Measurements from ENCODE around the gene PABPC3. TPM values are rescaled to one million over a fixed set of nuclear protein-coding genes. Genes with fewer than 3 reads are reported as not detected.

PABPC3 gene
- total RNA-seq, 6 experiments from 2014 or later: 0.11 to 0.20 TPM; not detected in 4

GRCh38 chr13:25110956-25111584 lies 15.1 kb downstream of the PABPC3 start:
- Histone ChIP-seq H3K4me1 (no peaks in the 10 kb centered on the region), H3K27ac (no peak overlapping the region), H3K27me3 (no peaks in the 10 kb centered on the region), H3K9me3 (no peaks in the 10 kb centered on the region), H3K36me3 (no peaks in the 10 kb centered on the region), H3K4me3 (no peak overlapping the region)
- 50% methylated on average over 1 of the region's 1 CpG for WGBS (ENCODE audit: insufficient coverage, low coverage, low lambda C conversion rate, missing lambda C conversion rate)
- no peak for TF ChIP-seq POLR2A (IDR thresholded peaks at IDR 0.05)
- TF ChIP-seq, protein P1, sequence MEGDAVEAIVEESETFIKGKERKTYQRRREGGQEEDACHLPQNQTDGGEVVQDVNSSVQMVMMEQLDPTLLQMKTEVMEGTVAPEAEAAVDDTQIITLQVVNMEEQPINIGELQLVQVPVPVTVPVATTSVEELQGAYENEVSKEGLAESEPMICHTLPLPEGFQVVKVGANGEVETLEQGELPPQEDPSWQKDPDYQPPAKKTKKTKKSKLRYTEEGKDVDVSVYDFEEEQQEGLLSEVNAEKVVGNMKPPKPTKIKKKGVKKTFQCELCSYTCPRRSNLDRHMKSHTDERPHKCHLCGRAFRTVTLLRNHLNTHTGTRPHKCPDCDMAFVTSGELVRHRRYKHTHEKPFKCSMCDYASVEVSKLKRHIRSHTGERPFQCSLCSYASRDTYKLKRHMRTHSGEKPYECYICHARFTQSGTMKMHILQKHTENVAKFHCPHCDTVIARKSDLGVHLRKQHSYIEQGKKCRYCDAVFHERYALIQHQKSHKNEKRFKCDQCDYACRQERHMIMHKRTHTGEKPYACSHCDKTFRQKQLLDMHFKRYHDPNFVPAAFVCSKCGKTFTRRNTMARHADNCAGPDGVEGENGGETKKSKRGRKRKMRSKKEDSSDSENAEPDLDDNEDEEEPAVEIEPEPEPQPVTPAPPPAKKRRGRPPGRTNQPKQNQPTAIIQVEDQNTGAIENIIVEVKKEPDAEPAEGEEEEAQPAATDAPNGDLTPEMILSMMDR (IDR thresholded peaks at IDR 0.05): no peak
- DNase-seq (no peak), ATAC-seq (no peak)
- intact Hi-C loops (cut with DNase I): no loop called here

- ATAC-seq: no peak
- no peaks in the 10 kb centered on the region for H3K27me3 ChIP-seq
- no peaks in the 10 kb centered on the region for H3K9me3 ChIP-seq
- 50% methylated on average over 2 of the region's 2 CpGs for WGBS (ENCODE audit: insufficient coverage, low coverage, low lambda C conversion rate, missing lambda C conversion rate)
- H3K4me1 ChIP-seq: no peaks in the 10 kb centered on the region
- no peaks in the 10 kb centered on the region for H3K36me3 ChIP-seq
- no peak for DNase-seq
- intact Hi-C loops (cut with DNase I): no loop called here
- no peak overlapping the region for H3K27ac ChIP-seq
- no peak for TF ChIP-seq POLR2A (IDR thresholded peaks at IDR 0.05)
- no peak overlapping the region for H3K4me3 ChIP-seq
Measured at GRCh38 chr13:25111585-25111956, 15.6 kb downstream of the PABPC3 start.

DNA sequence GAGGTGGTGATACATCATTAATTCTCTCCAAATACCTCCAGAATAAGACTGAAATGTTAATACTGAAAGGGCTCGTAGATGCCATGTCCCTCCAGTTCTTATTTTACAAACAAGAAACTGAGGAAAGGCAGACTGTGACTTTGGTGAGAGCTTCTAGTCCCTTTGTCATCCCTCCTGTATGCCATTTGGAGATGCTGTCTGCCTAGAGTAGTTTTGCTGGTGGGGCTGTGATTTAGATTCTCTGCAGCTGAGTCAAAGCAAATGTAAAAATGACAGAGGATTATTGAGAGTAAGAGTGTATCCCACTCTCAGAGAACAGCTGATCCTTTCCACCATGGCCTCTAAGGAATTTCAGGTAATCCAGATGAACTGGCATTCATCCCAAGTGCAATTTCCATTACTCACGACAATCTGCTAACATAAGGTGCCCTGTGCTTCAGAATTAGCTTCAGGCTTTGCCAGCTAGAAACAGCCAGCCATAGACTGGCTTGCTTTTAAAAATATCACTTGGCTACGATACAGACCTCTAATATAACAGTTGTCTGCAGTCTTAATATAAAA lies 16.8 kb downstream of the PABPC3 start:
- 50% methylated on average over 3 of the region's 3 CpGs for WGBS (ENCODE audit: insufficient coverage, low coverage, low lambda C conversion rate, missing lambda C conversion rate)
- no peak for DNase-seq
- no peaks in the 10 kb centered on the region for H3K4me1 ChIP-seq
- no peaks in the 10 kb centered on the region for H3K36me3 ChIP-seq
- TF ChIP-seq, protein P1 (IDR thresholded peaks at IDR 0.05): no peak
- TF ChIP-seq POLR2A (IDR thresholded peaks at IDR 0.05): no peak
- ATAC-seq: no peak
- no peak overlapping the region for H3K27ac ChIP-seq
- no peak overlapping the region for H3K4me3 ChIP-seq
- H3K9me3 ChIP-seq: no peaks in the 10 kb centered on the region
- intact Hi-C loops (cut with DNase I): no loop called here
- no peaks in the 10 kb centered on the region for H3K27me3 ChIP-seq

DNA sequence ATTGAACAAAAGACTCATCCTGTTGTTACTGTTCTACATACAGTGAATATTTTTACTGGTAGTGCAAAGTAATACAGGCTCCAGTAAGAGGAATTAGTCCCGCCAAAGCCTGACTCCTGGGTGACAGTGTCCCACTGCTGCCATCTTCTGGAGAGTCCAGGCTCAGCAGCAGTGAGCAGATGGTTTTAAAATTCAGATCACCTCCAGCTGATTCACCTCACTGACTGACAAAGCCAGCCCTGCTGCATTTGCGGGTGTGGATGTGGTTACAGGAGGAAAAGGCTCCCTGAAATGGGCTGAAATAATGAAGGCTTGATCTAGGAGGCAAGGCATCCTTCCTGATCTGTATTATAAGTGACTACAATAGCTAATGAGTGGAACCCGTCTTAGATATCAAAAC lies 18.3 kb downstream of the PABPC3 start:
- Histone ChIP-seq H3K36me3 (no peaks in the 10 kb centered on the region), H3K9me3 (no peaks in the 10 kb centered on the region), H3K27ac (no peak overlapping the region), H3K27me3 (no peaks in the 10 kb centered on the region), H3K4me1 (no peaks in the 10 kb centered on the region), H3K4me3 (no peak overlapping the region)
- TF ChIP-seq POLR2A (IDR thresholded peaks at IDR 0.05): no peak
- TF ChIP-seq, protein P1 (IDR thresholded peaks at IDR 0.05): peak; percentile 52 to 90 (median 84)
- WGBS (ENCODE audit: insufficient coverage, low coverage, low lambda C conversion rate, missing lambda C conversion rate): 24% methylated on average over 3 of the region's 3 CpGs
- ATAC-seq (peak; percentile 94 to 98 (median 97)), DNase-seq (peak; percentile 45 to 70 (median 67))
- intact Hi-C loops (cut with DNase I): no loop called here

DNA sequence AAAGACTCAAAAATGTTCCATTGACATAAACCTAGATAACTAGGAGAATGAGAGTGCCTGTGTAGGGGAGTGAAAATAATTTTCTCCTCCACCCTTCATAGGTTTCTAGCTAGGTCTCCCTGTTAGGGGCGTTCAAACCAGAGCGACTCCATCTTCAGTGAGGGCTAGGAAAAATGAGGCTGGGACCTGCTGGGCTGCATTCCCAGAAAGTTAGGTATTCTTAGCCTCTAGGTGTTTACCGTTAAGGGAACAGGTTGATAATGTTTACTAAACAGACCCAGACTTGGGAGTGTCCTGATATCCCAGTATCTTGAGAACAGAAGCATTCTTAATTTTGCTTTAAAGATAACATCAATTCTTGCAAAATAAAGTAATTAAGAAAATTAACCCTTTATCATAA lies 20.1 kb downstream of the PABPC3 start:
- no peak overlapping the region for H3K27ac ChIP-seq
- TF ChIP-seq, protein P1 (IDR thresholded peaks at IDR 0.05): no peak
- TF ChIP-seq POLR2A (IDR thresholded peaks at IDR 0.05): no peak
- 39% methylated on average over 3 of the region's 3 CpGs for WGBS (ENCODE audit: insufficient coverage, low coverage, low lambda C conversion rate, missing lambda C conversion rate)
- intact Hi-C loops (cut with DNase I): no loop called here
- no peaks in the 10 kb centered on the region for H3K27me3 ChIP-seq
- no peak overlapping the region for H3K4me3 ChIP-seq
- no peak for DNase-seq
- H3K4me1 ChIP-seq: no peaks in the 10 kb centered on the region
- ATAC-seq: no peak
- no peaks in the 10 kb centered on the region for H3K9me3 ChIP-seq
- no peaks in the 10 kb centered on the region for H3K36me3 ChIP-seq
